ENCODE results near the gene FOXQ1. TPM values are rescaled to one million over a fixed set of nuclear protein-coding genes. Genes with fewer than 3 reads are reported as not detected.

FOXQ1 gene
- total and polyA plus RNA-seq, 2 of the 13 experiments (the other 11 are each of a cell fraction or from before 2014, with no cell fraction given): 35.2 to 39.8 TPM

- TF ChIP-seq ZNF142 (CRISPR knock-in tag; IDR thresholded peaks at IDR 0.05) (no peak), ZNF543 (CRISPR knock-in tag; IDR thresholded peaks at IDR 0.05) (0 out of 2 replicates have a peak, but pooled peaks have one; percentile 51), POLR2A (IDR thresholded peaks at IDR 0.05; ENCODE audit: insufficient read depth in 1 of 2, low read depth in 2 of 2, low read length in 2 of 2) (peak; percentile 27 to 77; a peak in 3 of 4 replicates), HIC2 (CRISPR knock-in tag; IDR thresholded peaks at IDR 0.05; ENCODE audit: low read depth) (peak; percentile 92), TSC22D2 (CRISPR knock-in tag; IDR thresholded peaks at IDR 0.05; ENCODE audit: borderline replicate concordance) (peak; percentile 35; the same call in 1 of the 2 replicates), GABPB1 (CRISPR knock-in tag; IDR thresholded peaks at IDR 0.05) (0 out of 2 replicates have a peak, but pooled peaks have one; percentile 26), ZNF281 (CRISPR knock-in tag; IDR thresholded peaks at IDR 0.05; ENCODE audit: borderline replicate concordance) (no peak), FOXK2 (IDR thresholded peaks at IDR 0.05) (peak; percentile 79)
Observed at GRCh38 chr6:1267057-1267732, 44.7 kb upstream of the FOXQ1 start (continued).
